NCI-H345 treated with DMSO at 0.1 percent for 48 hours (cell line): ENCODE data around the gene TLR6.

Source experiments
- DNase-seq: peaks from one replicate; lab custom pipeline; 2025; ENCODE audit not compliant: unreplicated experiment; lab: John Stamatoyannopoulos, UW

Gene TLR6

GRCh38 chr4:38856524-38857337, at the start of gene TLR6:
TLR6 (minus strand) TSS chr4:38856817; CDS start chr4:38829473, 27,344 bp downstream.
- peak; percentile 57 for DNase-seq

GRCh38 chr4:38905652-38906385, 49.2 kb upstream of the TLR6 start:
- DNase-seq, result no peak

- DNase-seq, result no peak
Measured at GRCh38 chr4:38904682-38905081, 48.1 kb upstream of the TLR6 start.

GRCh38 chr4:38904090-38904666, 47.6 kb upstream of the TLR6 start:
- DNase-seq, result no peak

- DNase-seq, result peak; percentile 7
Measured at GRCh38 chr4:38902695-38903094, 46.1 kb upstream of the TLR6 start.

- DNase-seq, result no peak
Measured at GRCh38 chr4:38902221-38902620, 45.6 kb upstream of the TLR6 start.

- no peak for DNase-seq
Measured at GRCh38 chr4:38898245-38898644, 41.6 kb upstream of the TLR6 start.

- DNase-seq, result no peak
Measured at GRCh38 chr4:38896940-38897339, 40.3 kb upstream of the TLR6 start.

- DNase-seq, result no peak
Measured at GRCh38 chr4:38894322-38894982, 37.8 kb upstream of the TLR6 start.

GRCh38 chr4:38891051-38891983, 34.7 kb upstream of the TLR6 start:
- no peak for DNase-seq

- no peak for DNase-seq
Measured at GRCh38 chr4:38889143-38889542, 32.5 kb upstream of the TLR6 start.

- no peak for DNase-seq
Measured at GRCh38 chr4:38884254-38884653, 27.6 kb upstream of the TLR6 start.

- no peak for DNase-seq
Measured at GRCh38 chr4:38876636-38877035, 20.0 kb upstream of the TLR6 start.

GRCh38 chr4:38873290-38873944, 16.8 kb upstream of the TLR6 start:
- DNase-seq, result no peak

GRCh38 chr4:38872620-38873019, 16.0 kb upstream of the TLR6 start:
- DNase-seq, result no peak

- DNase-seq, result no peak
Measured at GRCh38 chr4:38871593-38871992, 15.0 kb upstream of the TLR6 start.

- no peak for DNase-seq
Measured at GRCh38 chr4:38870098-38870808, 13.6 kb upstream of the TLR6 start.

- DNase-seq, result no peak
Measured at GRCh38 chr4:38869511-38869910, 12.9 kb upstream of the TLR6 start.
